ENCODE results near the gene FOXE3.

The FOXE3 gene

DNA sequence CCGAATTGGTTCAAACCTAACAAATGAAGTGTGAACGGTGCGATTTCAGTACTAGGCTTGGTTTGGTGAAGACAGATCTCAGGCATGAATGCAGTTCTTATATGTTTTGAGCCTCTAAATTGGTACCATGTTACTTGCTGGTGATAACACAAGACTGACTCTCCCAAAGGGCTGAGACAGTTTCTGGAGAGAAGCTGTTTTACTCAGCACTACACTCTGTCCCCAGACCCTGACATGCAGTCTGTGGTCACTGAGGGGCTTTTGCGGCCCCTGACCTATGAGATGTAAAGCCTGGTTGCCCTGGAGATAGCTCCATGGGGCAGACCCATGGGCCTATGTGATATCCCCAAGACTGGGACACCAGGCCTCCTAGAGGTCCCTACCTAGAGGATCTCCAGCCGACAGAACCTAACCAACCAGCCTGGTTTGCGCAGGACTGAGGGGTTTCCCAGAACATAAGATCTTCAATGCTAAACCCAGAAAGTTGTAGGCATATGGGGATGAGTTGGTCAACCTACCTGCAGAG is 19.4 kb upstream of the FOXE3 start:
- Histone ChIP-seq H3K27ac (ENCODE audit: low read length) (no peak overlapping the region), H3K4me3 (ENCODE audit: low read depth in 1 of 2, low read length in 2 of 2) (no peak overlapping the region), H3K79me2 (ENCODE audit: insufficient read depth, low read length) (no peaks in the 10 kb centered on the region), H3K4me1 (ENCODE audit: insufficient read depth, low read length) (no peaks in the 10 kb centered on the region), H3K27me3 (ENCODE audit: insufficient read depth, low read length, poor library complexity) (no peaks in the 10 kb centered on the region), H3K4me2 (ENCODE audit: insufficient read depth, low read length) (no peak overlapping the region), H3K9me3 (ENCODE audit: insufficient read depth, low read length, severe bottlenecking) (no peaks in the 10 kb centered on the region), H2AFZ (ENCODE audit: low read depth, low read length) (no peak overlapping the region), H3K36me3 (ENCODE audit: insufficient read depth, low read length) (no peaks in the 10 kb centered on the region), H3K9ac (ENCODE audit: low read depth, low read length) (no peak overlapping the region), H4K20me1 (ENCODE audit: insufficient read depth, low read length) (no peaks in the 10 kb centered on the region)
- DNase-seq (no peak), ATAC-seq (ENCODE audit: insufficient read depth, low read depth) (no peak)
- TF ChIP-seq, protein P1, sequence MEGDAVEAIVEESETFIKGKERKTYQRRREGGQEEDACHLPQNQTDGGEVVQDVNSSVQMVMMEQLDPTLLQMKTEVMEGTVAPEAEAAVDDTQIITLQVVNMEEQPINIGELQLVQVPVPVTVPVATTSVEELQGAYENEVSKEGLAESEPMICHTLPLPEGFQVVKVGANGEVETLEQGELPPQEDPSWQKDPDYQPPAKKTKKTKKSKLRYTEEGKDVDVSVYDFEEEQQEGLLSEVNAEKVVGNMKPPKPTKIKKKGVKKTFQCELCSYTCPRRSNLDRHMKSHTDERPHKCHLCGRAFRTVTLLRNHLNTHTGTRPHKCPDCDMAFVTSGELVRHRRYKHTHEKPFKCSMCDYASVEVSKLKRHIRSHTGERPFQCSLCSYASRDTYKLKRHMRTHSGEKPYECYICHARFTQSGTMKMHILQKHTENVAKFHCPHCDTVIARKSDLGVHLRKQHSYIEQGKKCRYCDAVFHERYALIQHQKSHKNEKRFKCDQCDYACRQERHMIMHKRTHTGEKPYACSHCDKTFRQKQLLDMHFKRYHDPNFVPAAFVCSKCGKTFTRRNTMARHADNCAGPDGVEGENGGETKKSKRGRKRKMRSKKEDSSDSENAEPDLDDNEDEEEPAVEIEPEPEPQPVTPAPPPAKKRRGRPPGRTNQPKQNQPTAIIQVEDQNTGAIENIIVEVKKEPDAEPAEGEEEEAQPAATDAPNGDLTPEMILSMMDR (IDR thresholded peaks at IDR 0.05; ENCODE audit: borderline replicate concordance, extremely low read depth, low read length, poor library complexity, severe bottlenecking): no peak
- TF ChIP-seq EZH2 (IDR thresholded peaks at IDR 0.05; ENCODE audit: borderline replicate concordance, low read depth, low read length, severe bottlenecking): no peak

DNA sequence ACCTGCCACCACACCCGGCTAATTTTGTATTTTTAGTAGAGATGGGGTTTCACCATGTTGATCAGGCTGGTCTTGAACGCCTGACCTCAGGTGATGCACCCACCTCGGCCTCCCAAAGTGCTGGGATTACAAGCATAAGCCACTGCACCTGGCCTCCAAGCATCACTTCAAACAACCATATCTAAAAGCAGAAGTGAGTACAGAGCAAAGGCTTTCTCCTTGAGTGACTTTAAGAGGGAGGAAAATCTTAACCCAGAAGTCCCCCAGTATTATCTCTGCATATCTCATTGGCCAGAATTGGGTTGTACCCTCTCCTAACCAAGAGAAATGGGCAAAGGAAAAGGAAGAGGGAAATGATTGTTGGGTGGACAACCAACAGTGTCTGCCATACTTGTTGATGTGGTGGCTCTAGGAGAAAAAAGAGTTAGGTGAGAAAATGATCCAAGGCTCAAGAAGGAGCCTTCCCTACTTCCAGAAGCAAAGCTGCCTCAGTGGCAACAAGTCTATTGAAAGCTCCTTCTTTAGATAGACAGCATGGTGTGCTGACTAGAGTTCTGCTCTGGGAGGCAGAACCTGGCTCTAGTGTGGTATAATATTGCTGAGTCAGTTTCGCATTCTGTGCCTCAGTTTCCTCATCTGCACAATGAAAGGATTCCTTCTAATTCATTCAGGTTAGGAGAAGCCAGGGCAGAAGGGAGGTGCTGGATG is 16.8 kb upstream of the FOXE3 start:
- no peaks in the 10 kb centered on the region for H3K27me3 ChIP-seq (ENCODE audit: insufficient read depth, low read length, poor library complexity)

DNA sequence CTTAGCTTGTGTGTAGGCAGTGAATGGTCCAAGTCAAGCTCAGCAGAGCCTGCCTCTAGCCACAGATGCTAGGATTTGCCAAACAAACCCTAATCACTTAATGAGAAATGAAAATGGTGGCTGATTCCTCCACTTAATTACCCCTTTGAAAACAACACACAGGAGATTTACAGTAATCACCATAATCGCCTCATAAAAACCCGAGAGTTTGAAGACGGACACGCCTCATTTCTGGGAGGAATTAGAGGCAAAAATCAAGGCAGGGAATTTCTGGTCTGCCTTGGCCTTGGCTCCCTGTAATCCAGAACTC is 16.3 kb upstream of the FOXE3 start:
- TF ChIP-seq, protein P1 (IDR thresholded peaks at IDR 0.05; ENCODE audit: borderline replicate concordance, extremely low read depth, low read length, poor library complexity, severe bottlenecking): no peak
- no peak for TF ChIP-seq EZH2 (IDR thresholded peaks at IDR 0.05; ENCODE audit: borderline replicate concordance, low read depth, low read length, severe bottlenecking)
- H3K9me3 ChIP-seq (ENCODE audit: insufficient read depth, low read length, severe bottlenecking): no peaks in the 10 kb centered on the region
- no peaks in the 10 kb centered on the region for H4K20me1 ChIP-seq (ENCODE audit: insufficient read depth, low read length)
- no peak overlapping the region for H3K4me3 ChIP-seq (ENCODE audit: low read depth in 1 of 2, low read length in 2 of 2)
- no peak overlapping the region for H3K27ac ChIP-seq (ENCODE audit: low read length)
- no peak overlapping the region for H2AFZ ChIP-seq (ENCODE audit: low read depth, low read length)
- H3K4me2 ChIP-seq (ENCODE audit: insufficient read depth, low read length): no peak overlapping the region
- ATAC-seq (ENCODE audit: insufficient read depth, low read depth) (no peak), DNase-seq (no peak)
- no peaks in the 10 kb centered on the region for H3K36me3 ChIP-seq (ENCODE audit: insufficient read depth, low read length)
- H3K9ac ChIP-seq (ENCODE audit: low read depth, low read length): no peak overlapping the region
- H3K27me3 ChIP-seq (ENCODE audit: insufficient read depth, low read length, poor library complexity): no peaks in the 10 kb centered on the region
- H3K79me2 ChIP-seq (ENCODE audit: insufficient read depth, low read length): no peaks in the 10 kb centered on the region
- no peaks in the 10 kb centered on the region for H3K4me1 ChIP-seq (ENCODE audit: insufficient read depth, low read length)

More for the DNA sequence above, 16.8 kb upstream of the FOXE3 start:
- no peak overlapping the region for H3K4me2 ChIP-seq (ENCODE audit: insufficient read depth, low read length)
- DNase-seq (no peak), ATAC-seq (ENCODE audit: insufficient read depth, low read depth) (no peak)
- no peak overlapping the region for H3K9ac ChIP-seq (ENCODE audit: low read depth, low read length)
- H3K27ac ChIP-seq (ENCODE audit: low read length): no peak overlapping the region
- H2AFZ ChIP-seq (ENCODE audit: low read depth, low read length): no peak overlapping the region
- TF ChIP-seq, protein P1 (IDR thresholded peaks at IDR 0.05; ENCODE audit: borderline replicate concordance, extremely low read depth, low read length, poor library complexity, severe bottlenecking): no peak
- no peak for TF ChIP-seq EZH2 (IDR thresholded peaks at IDR 0.05; ENCODE audit: borderline replicate concordance, low read depth, low read length, severe bottlenecking)
- no peaks in the 10 kb centered on the region for H3K9me3 ChIP-seq (ENCODE audit: insufficient read depth, low read length, severe bottlenecking)
- no peak overlapping the region for H3K4me3 ChIP-seq (ENCODE audit: low read depth in 1 of 2, low read length in 2 of 2)
- H3K4me1 ChIP-seq (ENCODE audit: insufficient read depth, low read length): no peaks in the 10 kb centered on the region
- no peaks in the 10 kb centered on the region for H4K20me1 ChIP-seq (ENCODE audit: insufficient read depth, low read length)
- no peaks in the 10 kb centered on the region for H3K36me3 ChIP-seq (ENCODE audit: insufficient read depth, low read length)
- no peaks in the 10 kb centered on the region for H3K79me2 ChIP-seq (ENCODE audit: insufficient read depth, low read length)
